GM19023 (cell line): Measurements from ENCODE around the gene CDCP1.
"Not testable (repeated sequence)": the region's sequence is repeated elsewhere in the genome, so short reads cannot be mapped to it uniquely, and the experiment has no call there.

ENCODE experiments used
- ATAC-seq: cut with Tn5 transposase; IDR thresholded peaks from one replicate; pipeline ENCODE4 v1.9.1; 2021; ENCODE audit warnings: mild to moderate bottlenecking, moderate library complexity; ENCODE audit not compliant: unreplicated experiment

The CDCP1 gene

DNA sequence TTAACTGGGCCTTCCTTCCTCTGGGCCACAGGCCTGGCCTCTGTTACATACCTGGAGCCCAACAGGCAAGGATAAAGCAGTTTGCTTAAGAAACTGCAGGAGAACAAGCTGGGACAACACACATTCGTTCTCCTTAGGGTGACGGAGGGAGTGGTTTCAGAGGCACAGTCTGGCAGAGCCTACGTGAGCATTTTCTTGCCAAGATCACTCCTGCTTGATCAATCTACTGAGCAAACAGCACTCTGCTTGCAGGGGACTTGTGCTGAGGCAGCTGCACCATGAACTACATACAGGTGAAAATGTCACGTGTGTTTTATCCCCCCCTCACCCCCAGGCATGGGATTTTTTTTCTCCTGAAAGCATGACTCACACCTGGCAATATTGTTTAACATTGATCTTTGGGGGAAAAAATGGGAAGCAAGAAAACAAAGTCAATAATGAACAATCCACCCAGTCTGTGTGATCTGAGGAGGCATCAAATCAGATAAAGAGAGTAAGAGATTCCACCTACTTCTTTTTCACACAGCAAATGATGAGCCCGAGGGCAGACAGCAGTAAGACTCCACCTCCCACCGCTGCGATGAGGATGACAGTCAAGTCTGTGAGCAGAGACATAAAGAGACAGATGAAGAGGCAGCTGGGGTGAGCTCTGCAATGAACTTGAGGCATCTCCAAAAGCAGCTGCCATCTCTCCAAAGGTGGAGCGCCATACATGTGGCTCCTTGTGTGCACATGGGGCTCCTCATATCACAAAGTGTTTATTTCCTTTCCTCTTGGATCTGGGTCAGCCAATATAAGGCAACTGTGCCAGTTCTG, 57.4 kb downstream of the CDCP1 start:
- ATAC-seq, result no peak

DNA sequence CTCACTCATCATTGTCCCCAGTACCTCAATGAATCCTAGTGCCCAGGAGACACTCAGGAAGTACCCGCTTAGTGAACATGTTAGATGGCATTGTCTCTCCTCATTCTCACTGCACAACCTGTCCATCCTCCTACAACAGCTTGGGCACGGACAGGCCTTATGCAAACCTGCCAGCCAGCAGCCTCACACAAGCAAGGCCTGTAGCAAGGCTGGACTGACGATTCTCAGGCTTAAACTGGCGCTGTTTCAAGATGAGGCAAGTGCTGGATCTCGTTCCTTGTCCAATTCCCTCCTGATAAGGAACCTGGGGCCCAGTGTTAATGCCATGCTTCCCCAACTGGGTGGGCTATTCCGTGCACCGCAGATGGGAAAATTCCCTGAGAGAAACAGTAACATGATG, 59.0 kb downstream of the CDCP1 start:
- ATAC-seq, result no peak

DNA sequence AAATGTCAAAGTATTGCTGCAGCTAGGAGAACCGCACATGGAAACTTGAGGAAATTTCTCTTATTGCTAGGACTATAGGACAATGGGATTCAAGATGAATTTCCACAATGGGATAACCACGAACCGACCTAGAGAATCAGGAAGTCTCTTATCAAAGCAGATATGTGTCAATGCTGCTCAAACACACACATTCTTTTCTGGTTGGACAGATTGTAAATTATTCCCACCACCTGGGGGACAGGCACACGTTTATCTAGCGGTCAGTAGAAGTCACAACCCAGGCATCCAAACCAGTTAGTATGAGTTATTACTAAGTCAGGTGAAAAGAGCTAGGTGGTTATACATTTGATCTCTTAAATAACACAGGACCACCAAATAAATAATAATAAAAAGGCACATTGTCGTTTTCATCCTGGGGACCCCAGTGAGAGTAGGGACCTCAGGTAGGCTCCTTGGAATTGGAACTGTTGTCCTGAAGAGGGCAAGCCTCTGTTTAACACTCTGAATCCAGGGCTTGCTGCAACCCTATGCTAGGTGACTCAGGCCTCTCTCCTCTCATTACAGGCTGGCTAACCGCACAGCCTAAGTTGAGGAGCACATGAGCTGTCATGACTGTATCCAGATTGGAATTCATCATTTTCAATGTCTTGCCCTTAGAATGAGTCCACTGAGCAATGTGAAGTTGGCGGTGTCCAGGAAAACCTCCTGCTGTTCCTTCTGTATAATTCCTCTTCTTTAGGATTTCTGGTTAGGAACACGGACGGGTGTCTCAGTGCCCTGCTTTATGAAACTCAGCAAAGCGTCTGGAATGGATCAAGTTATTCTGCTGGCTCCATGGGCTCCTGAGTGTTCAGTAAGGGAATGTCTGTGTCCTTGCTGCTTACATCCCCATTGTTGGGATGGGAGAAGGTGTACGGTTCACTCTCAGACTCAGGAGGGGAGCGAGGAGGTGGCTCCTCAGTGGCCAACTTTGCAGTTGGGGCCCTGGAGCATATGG, 61.1 kb downstream of the CDCP1 start:
- ATAC-seq, result no peak

DNA sequence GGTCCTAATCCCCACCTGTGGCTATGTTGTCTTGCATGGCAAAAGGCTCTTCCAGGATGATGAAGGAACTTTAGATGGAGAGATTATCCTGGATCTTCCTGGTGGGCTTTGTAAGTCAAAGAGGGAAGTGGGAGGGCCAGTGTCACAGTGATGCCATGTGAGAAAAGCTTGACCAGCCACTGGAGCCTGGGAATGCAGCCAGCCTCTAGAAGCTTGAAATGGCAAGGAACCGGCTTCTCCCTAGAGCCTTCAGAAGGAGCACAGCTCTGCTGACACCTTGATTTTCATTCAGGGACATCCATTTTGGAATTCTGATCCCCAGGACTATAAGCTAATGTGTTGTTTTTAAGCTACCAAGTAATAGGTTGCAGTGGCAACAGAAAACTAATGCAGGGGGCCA, 61.8 kb downstream of the CDCP1 start:
- ATAC-seq, result no peak

DNA sequence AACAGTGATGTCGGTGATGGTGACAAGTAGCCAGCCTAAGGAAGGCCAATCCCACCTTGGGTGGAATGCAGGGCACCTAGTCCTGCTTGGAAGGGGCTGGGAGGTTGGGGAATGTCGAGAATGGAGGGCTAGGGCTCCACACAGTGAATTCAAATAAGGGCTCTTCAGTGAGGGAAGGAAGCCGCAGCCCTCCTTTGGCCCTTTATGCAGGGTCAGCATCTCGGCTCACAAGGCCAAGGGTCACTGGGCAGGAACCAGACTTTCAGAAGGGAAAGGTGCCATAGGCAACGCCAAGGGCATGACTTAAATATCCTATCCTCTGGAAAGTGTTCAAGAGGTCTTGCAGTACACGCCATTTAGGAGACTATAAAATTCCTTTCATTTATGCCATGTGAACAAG, 63.2 kb downstream of the CDCP1 start:
- ATAC-seq, result no peak

DNA sequence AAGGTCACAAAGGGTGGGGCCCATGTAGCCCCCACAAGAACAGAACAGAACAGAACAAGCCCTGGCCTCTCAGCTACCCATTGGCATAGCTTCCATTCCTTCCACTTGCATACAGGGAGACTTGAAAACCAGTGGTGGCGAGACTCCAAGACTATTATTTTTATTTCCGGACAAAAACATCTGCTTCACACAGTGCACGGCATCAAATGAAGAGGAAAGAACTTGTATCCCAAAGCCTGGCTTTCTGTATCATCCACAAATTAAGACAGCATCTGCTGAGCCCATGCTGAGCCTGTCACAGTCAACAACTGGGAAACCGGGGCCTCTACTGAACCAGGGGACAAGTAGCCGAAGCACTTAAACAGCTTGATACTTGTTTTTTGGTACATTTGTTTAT, 64.0 kb downstream of the CDCP1 start:
- ATAC-seq, result no peak

DNA sequence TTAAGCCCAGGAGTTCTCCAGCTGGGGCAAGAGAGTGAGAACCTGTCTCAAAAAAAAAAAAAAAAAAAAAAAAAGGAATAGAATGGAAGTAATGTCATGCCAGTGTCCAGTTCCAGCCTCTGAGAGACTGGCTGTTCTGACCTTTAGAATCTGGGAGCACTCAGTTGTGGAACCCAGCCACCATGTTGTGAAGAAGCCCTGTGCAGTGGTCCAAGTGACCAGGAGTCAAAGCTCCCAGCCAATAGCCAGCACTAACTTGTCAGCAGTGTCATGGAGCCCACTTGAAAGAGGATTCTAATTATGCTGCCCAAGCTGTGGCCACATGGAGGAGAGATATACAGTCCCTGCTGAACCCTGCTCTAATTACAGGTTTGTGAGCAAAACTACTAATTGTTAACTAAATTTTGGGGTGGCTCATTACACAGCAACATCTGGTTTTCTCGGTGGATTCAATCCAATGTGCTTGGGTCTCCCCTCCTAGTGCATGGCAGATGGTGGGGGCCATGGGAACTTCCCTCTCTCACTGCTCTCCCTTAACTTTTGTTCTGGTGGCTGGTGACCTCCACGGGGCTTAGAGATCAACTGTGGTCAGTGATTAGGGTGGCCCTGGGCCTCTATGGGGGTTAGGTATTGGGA, 64.6 kb downstream of the CDCP1 start:
- ATAC-seq, result no peak

DNA sequence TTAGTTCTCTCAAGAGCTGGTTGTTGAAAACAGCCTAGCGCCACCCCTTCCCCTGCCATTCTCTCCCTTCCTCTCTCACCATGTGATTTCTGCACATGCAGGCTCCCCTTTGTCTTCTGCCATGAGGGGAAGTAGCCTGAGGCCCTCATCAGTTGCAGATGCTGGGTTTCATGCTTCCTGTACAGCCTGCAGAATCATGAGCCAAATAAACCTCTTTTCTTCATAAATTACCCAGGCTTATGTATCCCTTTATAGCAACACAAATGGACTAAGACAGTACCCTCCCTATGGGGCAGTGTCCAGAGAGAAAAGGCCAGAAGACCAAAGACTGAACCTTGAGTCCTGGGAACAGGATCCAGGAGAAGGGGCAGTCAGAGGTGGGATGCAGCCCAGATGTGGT, 65.4 kb downstream of the CDCP1 start:
- no peak for ATAC-seq

DNA sequence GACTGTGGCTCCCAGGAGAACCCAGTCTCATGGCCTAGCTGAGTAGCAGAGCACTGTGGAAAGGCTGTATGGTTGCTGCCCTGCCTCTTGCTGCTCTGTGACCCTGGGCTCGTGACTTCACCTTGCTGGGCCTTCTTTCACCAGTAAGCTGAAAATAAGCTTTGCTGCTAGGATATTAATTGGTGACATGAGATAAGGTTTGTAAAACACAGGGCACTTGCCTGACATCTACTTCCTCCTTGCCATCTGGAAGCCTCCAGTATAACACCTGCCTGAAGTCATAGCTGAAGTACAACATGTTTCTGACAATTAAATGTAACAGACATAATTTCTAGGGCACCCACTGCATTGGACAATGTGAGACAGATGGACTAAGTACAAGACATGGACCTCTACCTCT, 66.5 kb downstream of the CDCP1 start:
- ATAC-seq, result no peak

DNA sequence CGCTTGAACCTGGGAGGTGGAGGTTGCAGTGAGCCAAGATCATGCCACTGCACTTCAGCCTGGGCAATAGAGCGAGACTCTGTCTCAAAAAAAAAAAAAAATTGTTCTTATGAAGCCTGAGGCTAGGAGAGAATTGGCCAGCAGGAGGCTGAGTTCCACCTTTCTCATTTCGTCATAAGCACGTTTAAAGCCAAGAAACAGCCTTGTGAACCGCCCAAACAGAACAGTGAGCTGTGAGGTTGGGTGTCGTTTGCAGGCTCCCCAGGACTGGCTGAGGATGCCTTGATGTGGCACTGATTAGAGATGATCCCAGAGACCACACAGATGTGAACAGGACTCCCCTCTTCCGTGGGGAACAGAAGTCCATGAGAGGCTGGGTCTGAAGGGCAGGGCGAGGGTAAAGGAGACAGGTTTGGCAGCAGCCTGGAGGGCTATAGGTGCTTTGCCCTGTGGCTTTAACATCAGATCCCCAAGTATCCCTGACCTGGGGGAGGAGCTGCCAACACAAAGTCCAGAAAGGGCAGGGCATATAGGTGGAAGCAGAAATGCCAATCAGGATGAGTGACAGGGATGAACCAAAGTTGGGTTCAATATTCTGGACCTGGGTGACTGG, 67.2 kb downstream of the CDCP1 start:
- ATAC-seq, result no peak

DNA sequence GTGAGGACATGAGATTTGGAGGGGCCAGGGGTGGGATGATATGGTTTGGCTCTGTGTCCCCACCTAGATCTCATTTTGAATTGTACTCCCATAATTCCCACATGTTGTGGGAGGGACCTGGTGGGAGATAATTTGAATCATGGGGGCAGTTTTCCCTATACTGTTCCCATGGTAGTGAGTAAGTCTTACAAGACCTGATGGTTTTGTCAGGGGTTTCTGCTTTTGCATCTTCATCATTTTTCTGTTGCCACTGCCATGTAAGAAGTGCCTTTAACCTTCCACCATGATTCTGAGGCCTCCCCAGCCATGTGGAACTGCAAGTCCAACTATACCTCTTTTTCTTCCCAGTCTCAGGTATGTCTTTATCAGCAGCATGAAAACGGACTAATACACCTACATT, 67.9 kb downstream of the CDCP1 start:
- not testable (repeated sequence) for ATAC-seq

DNA sequence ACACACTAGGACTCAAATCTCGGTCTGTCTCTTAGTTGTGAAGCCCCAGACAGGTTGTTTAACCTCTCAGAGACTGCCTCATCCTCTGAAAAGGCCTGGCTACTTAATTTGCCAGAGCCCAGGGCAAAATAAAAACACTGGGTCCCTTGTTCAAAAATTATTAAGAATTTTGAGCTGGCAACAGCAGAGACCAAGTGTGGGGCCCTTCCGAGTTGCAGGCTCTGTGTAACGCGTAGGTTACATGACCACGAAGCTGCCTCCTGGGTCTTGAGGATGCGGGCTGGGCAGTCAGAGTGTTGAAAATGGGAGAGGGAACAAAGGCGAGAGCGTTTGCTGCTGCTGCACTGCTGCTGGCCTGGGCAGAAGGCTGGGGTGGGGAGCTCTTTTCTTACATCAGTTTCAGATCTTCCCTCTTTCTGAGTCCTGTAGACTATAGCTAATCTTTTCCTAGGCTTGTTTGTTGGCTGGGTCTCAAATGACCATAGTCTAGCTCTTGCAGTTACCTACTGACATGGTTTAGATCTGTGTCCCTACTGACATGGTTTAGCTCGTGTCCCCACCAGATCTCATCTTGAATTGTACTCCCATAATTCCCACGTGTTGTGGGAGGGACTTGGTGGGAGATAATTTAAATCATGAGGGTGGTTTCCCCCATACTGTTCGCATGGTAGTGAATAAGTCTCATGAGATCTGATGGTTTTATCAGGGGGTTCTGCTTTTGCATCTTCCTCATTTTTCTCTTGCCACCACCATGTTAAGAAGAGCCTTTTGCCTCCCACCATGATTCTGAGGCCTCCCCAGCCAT, 70.2 kb downstream of the CDCP1 start:
- ATAC-seq, result no peak

DNA sequence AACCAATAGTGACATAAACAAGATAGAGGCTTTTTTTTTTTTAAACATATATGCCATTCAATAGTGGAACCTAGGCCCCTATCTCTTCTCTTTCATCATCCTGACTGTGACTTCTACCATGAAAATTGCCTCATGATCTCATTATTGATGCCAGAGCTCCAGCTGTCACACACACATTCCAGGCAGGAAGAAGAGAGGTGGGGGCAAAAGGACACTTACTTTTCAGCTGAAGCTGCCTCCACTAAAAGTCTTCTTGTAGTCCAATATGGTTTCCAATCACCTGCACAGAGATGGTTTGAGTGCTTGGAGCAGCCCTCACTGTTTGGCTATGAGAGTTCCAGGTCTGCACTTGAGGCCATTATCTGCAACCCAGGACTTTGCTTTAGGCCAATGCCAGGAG, 75.1 kb downstream of the CDCP1 start:
- no peak for ATAC-seq

DNA sequence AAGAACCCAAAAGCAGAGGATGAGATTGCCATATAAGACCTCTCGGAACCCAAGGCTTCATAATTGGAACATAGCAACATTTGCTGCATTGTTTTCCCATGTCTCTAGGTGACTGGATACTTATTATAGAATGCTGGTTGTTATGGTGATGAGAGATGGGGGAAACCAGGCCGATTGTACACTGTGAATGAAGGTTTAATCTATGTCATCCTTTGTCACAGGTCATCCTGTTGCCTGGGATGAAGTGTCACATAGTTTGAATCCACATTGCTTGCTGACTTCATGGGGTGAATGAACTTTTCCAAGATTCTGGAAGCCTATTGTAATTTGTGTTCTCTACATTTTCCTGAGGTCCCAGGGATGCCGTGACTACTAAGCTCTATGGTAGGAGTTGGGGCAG, 78.2 kb downstream of the CDCP1 start:
- no peak for ATAC-seq

DNA sequence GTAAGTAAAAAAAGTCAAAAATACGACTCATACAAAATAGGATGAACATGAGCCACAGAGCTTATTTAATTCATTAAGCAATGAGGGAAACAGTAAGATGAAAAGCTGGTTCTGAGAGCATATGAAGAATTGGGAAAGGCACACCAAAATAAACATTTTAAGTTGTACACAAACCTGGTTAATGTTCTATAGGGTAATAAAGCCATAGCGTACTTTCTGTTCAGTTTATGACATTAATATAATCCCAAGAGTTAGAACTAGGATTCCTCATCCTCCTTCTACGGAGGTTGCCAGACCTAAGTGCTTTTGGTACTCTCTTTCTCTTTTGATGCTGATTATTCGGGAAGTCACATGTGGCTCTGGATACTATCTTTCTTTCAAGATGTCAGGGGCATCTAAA, 78.7 kb downstream of the CDCP1 start:
- ATAC-seq, result no peak

DNA sequence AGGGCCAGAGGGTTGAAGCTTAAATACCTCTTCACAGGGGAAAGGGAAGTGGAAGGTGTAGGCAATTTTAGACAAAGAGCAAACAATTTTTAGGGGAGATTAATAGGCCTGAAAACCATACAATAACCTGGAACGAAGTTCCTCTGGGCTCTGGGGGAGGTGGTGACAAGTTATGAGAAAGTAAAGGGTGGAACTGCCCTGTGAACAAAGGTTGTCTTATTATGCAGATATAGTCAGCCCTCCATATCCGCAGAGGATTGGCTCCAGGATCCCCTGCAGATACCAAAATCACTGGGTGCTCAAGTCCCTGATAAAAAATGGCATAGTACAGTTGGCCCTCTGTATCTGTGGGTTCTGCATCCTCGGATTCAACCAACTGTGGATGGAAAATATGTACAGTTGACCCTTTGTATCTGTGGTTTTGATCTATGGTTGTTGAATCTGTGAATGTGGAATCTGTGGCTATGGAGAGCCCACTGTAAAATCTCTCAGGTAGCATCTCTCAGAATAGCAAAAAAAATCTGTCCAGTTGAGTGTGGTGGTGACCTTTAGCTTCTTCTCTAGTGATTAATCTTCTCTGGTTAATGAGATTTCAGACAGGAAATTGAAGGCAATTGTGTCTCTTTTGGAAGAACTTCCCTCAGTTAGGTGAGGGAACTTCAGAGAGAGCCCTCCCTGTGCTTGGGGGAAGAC, 79.9 kb downstream of the CDCP1 start:
- ATAC-seq, result no peak

DNA sequence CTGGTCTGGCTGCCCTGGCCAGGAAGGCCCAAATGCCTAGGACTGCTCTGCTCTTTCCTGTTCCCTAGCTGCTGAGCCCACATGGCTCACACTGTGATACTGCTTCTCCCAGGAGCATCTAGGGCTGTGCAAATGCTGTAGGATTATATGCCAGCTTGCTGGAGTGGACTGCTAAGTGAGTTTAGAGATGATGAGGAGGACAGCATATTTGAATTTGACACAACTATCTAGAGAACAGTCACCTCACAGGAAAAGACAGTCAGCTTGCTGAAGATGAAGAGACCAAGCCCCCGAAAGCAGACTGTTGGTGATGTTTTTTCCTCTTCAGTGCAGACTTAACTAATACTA, 80.8 kb downstream of the CDCP1 start:
- ATAC-seq, result no peak

DNA sequence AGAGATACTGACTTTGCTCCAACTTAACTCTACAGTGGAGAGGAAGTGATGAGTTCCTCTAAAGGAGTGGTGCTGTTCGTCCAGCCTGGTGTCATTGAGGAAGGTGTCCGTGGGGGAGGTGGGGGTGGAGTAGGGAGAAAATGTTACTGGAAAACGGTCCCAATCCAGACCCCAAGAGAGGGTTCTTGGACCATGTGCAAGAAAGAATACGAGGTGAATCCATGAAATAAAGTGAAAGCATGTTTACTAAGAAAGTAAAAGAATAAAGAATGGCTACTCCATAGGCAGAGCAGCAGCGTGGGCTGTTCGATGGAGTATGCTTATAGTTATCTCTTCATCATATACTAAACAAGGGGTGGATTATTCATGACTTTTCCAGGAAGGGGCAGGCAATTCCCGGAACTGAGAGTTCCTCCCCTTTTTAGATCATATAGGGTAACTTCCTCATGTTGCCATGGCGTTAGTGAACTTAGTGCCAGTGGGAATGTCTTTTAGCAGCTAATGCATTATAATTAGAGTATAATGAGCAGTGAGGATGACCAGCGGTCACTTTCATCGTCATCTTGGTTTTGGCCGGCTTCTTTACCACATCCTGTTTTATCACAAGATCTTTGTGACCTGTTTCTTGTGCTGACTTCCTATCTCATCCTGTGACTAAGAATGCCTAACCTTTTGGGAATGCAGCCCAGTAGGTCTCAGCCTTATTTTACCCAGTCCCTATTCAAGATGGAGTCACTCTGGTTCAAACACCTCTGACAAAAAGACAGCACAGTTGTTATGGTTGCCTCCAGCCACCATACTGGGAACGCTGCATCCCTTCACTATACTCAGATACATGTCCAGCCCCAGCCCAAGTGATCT, 81.4 kb downstream of the CDCP1 start:
- no peak for ATAC-seq

DNA sequence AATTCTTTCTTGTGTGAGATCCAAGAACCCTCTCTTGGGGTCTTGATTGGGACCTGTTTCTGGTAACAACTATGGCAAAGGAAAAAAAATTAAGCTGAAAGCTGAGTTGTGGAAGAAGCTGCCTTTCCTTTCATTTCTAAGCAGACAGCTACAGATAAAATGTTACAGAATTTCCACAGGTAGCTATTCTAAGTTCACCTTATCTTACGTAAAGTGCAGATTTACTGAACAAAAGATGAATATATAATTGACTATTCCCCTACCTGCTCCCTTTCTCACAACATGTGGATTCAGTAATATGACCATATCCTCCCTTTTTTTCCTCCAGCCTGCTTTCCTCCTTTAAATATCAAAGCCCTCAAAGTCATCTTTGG, 83.5 kb downstream of the CDCP1 start:
- no peak for ATAC-seq
